GM19099 (cell line): ENCODE data around the gene VAT1L.

ENCODE experiments used
- POLR2A ChIP-seq: IDR thresholded peaks from 3 replicates; pipeline ENCODE4 v1.6.1; 2011; ENCODE audit warnings: low read depth; ENCODE audit not compliant: insufficient read length; ENCODE audit errors: extremely low read depth

VAT1L gene

DNA sequence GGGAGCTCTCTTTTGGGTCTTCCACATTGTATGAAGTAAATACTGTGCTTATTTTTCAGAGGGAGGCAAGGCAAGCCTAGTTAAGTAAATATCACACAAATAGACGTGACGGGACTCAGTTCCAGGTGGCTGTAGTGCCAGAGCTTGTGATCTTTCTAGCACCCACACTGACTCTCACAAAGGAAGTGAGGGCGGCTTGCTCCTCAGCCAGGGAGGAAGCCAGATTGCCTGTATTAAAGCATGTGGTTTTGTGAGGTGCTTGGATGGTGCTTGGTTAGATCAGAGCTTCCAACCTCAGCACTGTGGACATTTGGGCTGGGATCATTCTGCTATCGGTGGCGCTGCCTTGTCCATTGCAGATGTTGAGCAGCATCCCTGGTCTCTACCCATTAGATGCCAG, 80.1 kb downstream of the VAT1L start:
- TF ChIP-seq POLR2A: no peak

GRCh38 chr16:77869997-77870813, 81.8 kb downstream of the VAT1L start:
- no peak for TF ChIP-seq POLR2A

- no peak for TF ChIP-seq POLR2A
Observed at GRCh38 chr16:77871932-77872331, 83.6 kb downstream of the VAT1L start.

DNA sequence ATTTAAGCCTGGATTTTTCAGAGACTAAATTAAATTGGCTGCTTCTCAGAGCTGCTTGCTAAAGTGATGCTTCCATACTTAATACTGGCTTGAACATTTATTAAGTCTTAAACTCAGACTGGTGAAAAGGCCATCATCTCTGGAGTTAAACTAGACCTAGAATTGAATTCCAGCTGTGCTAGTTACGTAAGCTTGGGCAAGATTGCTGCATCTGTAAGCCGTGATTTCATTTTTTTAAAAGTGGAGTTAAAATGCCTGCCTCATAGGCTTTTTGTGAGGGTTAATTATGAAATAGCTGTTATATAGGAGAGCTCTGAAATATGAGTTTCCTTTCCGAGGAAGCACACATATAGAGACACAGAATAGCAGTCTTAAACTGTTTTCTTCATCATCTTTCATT, 84.7 kb downstream of the VAT1L start:
- no peak for TF ChIP-seq POLR2A

GRCh38 chr16:77874347-77874746, 86.0 kb downstream of the VAT1L start:
- TF ChIP-seq POLR2A: no peak

DNA sequence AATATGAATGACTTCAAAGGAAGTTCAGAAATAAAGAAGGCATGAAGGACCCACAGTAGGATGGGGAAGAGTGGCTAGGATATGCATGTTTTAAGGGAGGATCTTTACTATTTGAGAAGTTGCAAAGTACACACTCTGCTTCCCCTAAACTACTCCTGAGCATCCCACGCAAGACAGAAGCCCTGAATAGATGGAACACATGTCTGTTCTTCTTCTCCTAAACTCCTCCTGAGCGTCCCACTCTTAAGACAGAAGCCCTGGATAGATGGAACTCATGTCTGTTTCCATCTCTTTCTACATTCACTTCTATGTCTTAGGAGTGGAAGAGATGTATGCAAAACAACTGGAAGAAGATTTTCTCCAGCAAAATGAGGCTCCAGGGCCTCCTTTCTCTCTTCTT, 88.4 kb downstream of the VAT1L start:
- no peak for TF ChIP-seq POLR2A

DNA sequence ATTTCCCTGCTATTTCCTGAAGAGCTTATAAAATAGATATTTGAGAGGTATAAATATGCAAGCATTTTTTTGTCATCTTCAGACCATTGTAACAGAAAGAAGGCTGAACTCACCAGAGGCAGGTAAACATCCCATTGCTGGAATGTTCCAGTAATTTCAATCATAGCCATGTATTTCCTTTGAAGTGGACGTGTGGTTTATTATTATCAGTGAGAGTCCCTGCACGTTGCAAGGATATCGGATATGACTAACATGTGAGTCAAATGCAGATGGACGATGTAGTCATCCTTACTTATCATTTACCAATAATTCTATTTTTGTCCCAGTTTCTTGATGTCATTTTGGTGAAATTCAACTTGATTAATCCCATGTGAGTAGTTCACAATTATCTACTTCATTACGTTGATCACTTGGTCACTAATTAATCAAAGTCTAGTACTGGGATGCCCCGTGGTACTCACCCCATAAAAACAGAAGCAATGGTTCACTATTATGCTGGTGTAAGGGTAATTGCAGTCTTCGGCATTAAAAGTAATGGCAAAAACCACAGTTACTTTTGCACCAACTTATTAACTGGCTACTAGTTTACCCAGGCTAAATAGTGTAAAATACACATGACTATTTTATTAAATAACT, 89.5 kb downstream of the VAT1L start:
- TF ChIP-seq POLR2A: no peak

DNA sequence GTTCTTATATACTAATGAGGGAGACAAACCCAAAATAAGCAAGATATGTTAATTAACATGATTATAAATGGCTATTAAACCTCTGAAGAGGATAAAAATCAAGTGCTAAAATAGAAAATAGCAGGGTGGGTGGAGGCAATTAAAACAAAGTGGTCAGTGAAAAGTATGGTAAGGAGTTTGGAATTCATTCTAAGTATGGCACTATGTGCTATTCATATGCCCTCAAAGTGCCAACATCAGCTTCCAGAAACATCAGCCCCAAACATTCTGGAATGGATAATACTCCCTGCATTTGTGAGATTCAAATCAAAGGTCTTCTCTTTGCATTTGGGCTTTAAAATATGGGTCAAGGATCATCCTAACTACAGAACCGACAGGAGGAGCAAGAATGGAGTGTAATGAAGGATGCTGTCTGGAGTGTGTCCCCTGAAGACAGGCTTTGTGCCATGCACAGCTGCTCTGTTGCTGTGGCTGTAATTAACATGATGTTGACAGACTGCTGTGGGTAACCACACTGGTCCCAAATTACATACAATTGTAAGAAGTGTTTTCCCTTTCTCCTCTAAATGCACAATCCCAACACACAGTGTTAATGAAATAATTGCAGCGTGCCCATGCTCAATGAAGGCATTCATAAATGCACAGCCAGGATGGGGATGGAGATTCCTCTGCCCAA, 93.1 kb downstream of the VAT1L start:
- TF ChIP-seq POLR2A: no peak

GRCh38 chr16:77882358-77882757, 94.0 kb downstream of the VAT1L start:
- TF ChIP-seq POLR2A: no peak

DNA sequence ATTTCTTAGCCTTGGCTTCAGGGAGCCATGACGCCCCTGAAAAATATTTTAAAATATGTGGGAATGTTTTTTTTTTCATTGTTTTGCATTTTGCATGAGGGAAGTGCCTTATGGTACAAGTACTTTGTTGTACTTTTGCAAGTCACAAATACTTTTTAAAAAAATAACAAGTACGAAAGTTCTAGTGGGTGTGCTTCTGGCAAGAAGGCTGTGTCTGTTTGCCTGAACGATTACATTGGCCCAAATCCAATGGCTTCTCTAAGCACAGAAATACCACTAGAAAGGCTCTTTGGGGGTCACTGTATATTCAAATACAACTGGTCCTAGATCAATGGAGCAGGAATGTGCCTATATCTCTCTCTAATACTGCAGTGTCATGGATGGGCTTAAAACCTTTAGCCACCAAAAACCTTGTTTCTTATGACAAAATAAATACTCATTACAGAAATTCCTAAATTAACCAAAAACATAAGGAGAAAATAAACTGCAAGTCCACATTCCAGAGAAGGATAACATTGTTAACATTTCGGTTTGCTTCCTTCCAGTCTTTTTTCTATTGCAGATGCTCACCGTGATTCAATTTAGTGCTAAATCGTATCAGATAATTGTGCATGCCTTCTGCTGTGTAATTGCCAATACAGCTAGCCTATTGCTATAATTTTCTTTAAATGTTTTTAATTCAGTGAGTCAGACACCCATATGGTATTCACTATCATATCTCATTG, 97.4 kb downstream of the VAT1L start:
- TF ChIP-seq POLR2A: no peak

DNA sequence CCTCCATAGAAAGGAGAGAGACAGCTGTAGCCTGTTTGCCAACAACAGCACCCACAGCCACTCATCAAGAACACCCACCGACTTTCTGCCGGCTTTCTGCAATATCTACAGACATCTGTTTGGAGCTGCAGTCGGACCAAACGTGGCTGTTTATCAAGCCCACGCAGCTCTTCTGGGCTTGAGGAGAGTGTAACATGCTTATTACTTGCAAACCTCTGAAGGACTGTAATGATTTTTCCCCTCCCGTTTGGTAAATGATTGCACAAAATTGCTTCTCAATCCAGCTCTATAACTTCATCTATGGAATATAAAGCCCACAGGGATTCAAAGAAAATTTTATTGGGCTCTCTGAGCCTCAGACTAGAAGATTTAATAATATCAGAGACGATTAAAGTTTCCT, 100.5 kb downstream of the VAT1L start:
- no peak for TF ChIP-seq POLR2A

GRCh38 chr16:77890075-77890474, 101.7 kb downstream of the VAT1L start:
- TF ChIP-seq POLR2A: no peak

GRCh38 chr16:77894162-77894561, 105.8 kb downstream of the VAT1L start:
- no peak for TF ChIP-seq POLR2A

- no peak for TF ChIP-seq POLR2A
Observed at GRCh38 chr16:77895962-77896361, 107.6 kb downstream of the VAT1L start.

GRCh38 chr16:77896415-77897128, 108.2 kb downstream of the VAT1L start:
- no peak for TF ChIP-seq POLR2A
